ENCODE data around the gene ETFRF1. TPM values are rescaled to one million over a fixed set of nuclear protein-coding genes. Genes with fewer than 3 reads are reported as not detected.

The ETFRF1 gene
- total RNA-seq, 1 experiment from 2014 or later, result 8.4 TPM

- TF ChIP-seq ZBTB33 (IDR thresholded peaks at IDR 0.05; ENCODE audit: extremely low read depth, insufficient replicate concordance, low read length) (no peak), FOSL1 (IDR thresholded peaks at IDR 0.05; ENCODE audit: low read depth) (no peak), JUND (IDR thresholded peaks at IDR 0.05) (no peak), MAX (IDR thresholded peaks at IDR 0.05) (peak; percentile 58; the same call in 1 of the 2 replicates), ATF3 (IDR thresholded peaks at IDR 0.05) (no peak)
These were observed 56.0 kb downstream of the ETFRF1 start, which contains the start of gene KRAS (continued) for GRCh38 chr12:25250744-25251730.

GRCh38 chr12:25251769-25252168 lies 56.7 kb downstream of the ETFRF1 start:
- DNase-seq (ENCODE audit: low read depth, low spot score) (no peak), ATAC-seq (no peak)
- Histone ChIP-seq H3K4me2 (ENCODE audit: low read length) (peak overlapping the region; percentile 90), H3K4me3 (replicated peaks in 1 of 2; ENCODE audit: low read depth in 1 of 2, low read length in 2 of 2) (peak overlapping the region; percentile 52 to 93), H3K9me2 (ENCODE audit: insufficient read depth) (no peaks in the 10 kb centered on the region), H3K4me1 (ENCODE audit: control insufficient read depth in 1 of 2, insufficient read depth in 2 of 2, low read length in 2 of 2) (peaks cover 0 to 16% of the 10 kb centered on the region in 2 experiments; a peak in 3 of 4 replicates), H3K27me3 (ENCODE audit: insufficient read depth, low read length) (no peaks in the 10 kb centered on the region), H3K9me3 (ENCODE audit: control insufficient read depth in 1 of 2, insufficient read depth in 1 of 2, low read depth in 1 of 2, low read length in 2 of 2) (no peaks in the 10 kb centered on the region), H3K79me2 (ENCODE audit: insufficient read depth, low read length) (peaks cover 35% of the 10 kb centered on the region), H2AFZ (ENCODE audit: low read depth, low read length, poor library complexity, severe bottlenecking) (peak overlapping the region; percentile 88), H3K36me3 (ENCODE audit: control insufficient read depth in 1 of 2, insufficient read depth in 2 of 2, low read length in 2 of 2) (no peaks in the 10 kb centered on the region), H3K9ac (ENCODE audit: low read length) (peak overlapping the region; percentile 81), H4K20me1 (ENCODE audit: insufficient read depth) (no peaks in the 10 kb centered on the region), H3K27ac (ENCODE audit: low read depth, low read length) (no peak overlapping the region)
- TF ChIP-seq POLR2A (IDR thresholded peaks at IDR 0.05; ENCODE audit: borderline replicate concordance, extremely low read depth, insufficient read depth, insufficient read length) (no peak), FOSL1 (IDR thresholded peaks at IDR 0.05; ENCODE audit: low read depth) (no peak)
- CTCF ChIA-PET, result interaction anchor here (2.4 kb wide), 1 partner anchor 11 kb away, joined by 16 read pairs; no protein-coding TSS in a partner anchor
- RAD21 ChIA-PET (ENCODE audit: low non-redundant PET in 1 of 2, low total read pairs in 2 of 2, uncharacterized antibody in 2 of 2, unreplicated experiment in 2 of 2), result no interaction called here
- no TSS peak for BruUV-seq (replicated peaks)
- intact Hi-C loops (cut with micrococcal nuclease), result no loop called here
- POLR2A ChIA-PET, result interaction anchor here (2.1 kb wide), 1 partner anchor 11 kb away, joined by 6 read pairs; no protein-coding TSS in a partner anchor
